Loucy (cell line): Measurements from ENCODE around the gene CYP1A2.

Source experiments
- H2AFZ ChIP-seq: fragments of 200-600 bp; sonication (generic); 2 replicates; pipeline ENCODE4 v1.6.0; 2016; ENCODE audit warnings: antibody characterized with exemption, mild to moderate bottlenecking, low read length, moderate library complexity
- H3F3A ChIP-seq: fragments of 200-600 bp; 2 replicates; pipeline ENCODE4 v1.6.0; 2016; ENCODE audit warnings: antibody characterized with exemption, low read depth, mild to moderate bottlenecking
- H3K27me3 ChIP-seq: fragments of 200-600 bp; sonication (generic); 2 replicates; pipeline ENCODE4 v1.6.1; 2014; ENCODE audit warnings: low read length, mild to moderate bottlenecking; ENCODE audit not compliant: insufficient read depth, poor library complexity, severe bottlenecking
- H3K36me3 ChIP-seq: fragments of 200-600 bp; sonication (generic); 2 replicates; pipeline ENCODE4 v1.6.1; 2016; ENCODE audit warnings: low read length; ENCODE audit not compliant: insufficient read depth
- H3K4me1 ChIP-seq: fragments of 200-600 bp; sonication (generic); 2 replicates; pipeline ENCODE4 v1.5.1; 2014; ENCODE audit warnings: low read length, mild to moderate bottlenecking; ENCODE audit not compliant: insufficient read depth, poor library complexity, severe bottlenecking
- H3K4me2 ChIP-seq: fragments of 200-600 bp; sonication (generic); 2 replicates; pipeline ENCODE4 v1.6.0; 2014; ENCODE audit warnings: antibody characterized with exemption, low read length, low read depth, mild to moderate bottlenecking; ENCODE audit not compliant: poor library complexity, severe bottlenecking
- H3K4me3 ChIP-seq: fragments of 200-600 bp; sonication (generic); 2 replicates; pipeline ENCODE4 v1.5.1; 2014; ENCODE audit warnings: low read length, mild to moderate bottlenecking, mixed read lengths; ENCODE audit not compliant: poor library complexity, severe bottlenecking
- H3K79me2 ChIP-seq: fragments of 200-600 bp; sonication (generic); 2 replicates; pipeline ENCODE4 v1.6.1; 2014; ENCODE audit warnings: low read length; ENCODE audit not compliant: insufficient read depth
- H3K9ac ChIP-seq: fragments of 200-600 bp; sonication (generic); 2 replicates; pipeline ENCODE4 v1.6.0; 2014; ENCODE audit warnings: mild to moderate bottlenecking, low read depth, low read length, moderate library complexity; ENCODE audit not compliant: poor library complexity, severe bottlenecking
- H3K9me2 ChIP-seq: fragments of 200-600 bp; sonication (generic); replicated peaks from 2 replicates; pipeline ENCODE4 v1.6.1; 2016; ENCODE audit warnings: low read depth, low read length, mixed read lengths
- H3K9me3 ChIP-seq: fragments of 200-600 bp; sonication (generic); 2 replicates; pipeline ENCODE4 v1.6.1; 2014; ENCODE audit warnings: mild to moderate bottlenecking, antibody characterized with exemption, low read length, low read depth; ENCODE audit not compliant: insufficient read depth
- H4K20me1 ChIP-seq: fragments of 200-600 bp; sonication (generic); 2 replicates; pipeline ENCODE4 v1.6.0; 2014; ENCODE audit warnings: antibody characterized with exemption, low read length, mild to moderate bottlenecking; ENCODE audit not compliant: insufficient read depth, poor library complexity, severe bottlenecking
- CTCF ChIP-seq: fragments of 200-600 bp; sonication (generic); conservative IDR thresholded peaks from 2 replicates; pipeline ENCODE4 v1.5.1; 2014; ENCODE audit warnings: mild to moderate bottlenecking, antibody characterized with exemption, low read length
- EZH2phosphoT487 ChIP-seq: fragments of 200-600 bp; IDR thresholded peaks from 2 replicates; pipeline ENCODE4 v1.6.1; 2018; ENCODE audit warnings: antibody characterized with exemption, mild to moderate bottlenecking, moderate library complexity, borderline replicate concordance

Gene CYP1A2

GRCh38 chr15:74789171-74789631, 40.6 kb downstream of the CYP1A2 start:
- peaks cover 13% of the 10 kb centered on the region; the same call in 1 of the 2 replicates for H3K36me3 ChIP-seq
- peaks cover 80% of the 10 kb centered on the region for H3K4me1 ChIP-seq
- H3K9me2 ChIP-seq = no peaks in the 10 kb centered on the region
- no peaks in the 10 kb centered on the region for H3K9me3 ChIP-seq
- peaks cover 94% of the 10 kb centered on the region for H3K79me2 ChIP-seq
- no peak for TF ChIP-seq EZH2phosphoT487
- no peak for TF ChIP-seq CTCF
- H3K4me2 ChIP-seq = peak overlapping the region; percentile 95
- peaks cover 6% of the 10 kb centered on the region; the same call in 1 of the 2 replicates for H3F3A ChIP-seq
- no peak overlapping the region for H2AFZ ChIP-seq
- H4K20me1 ChIP-seq = peaks cover 89% of the 10 kb centered on the region
- H3K4me3 ChIP-seq = peak overlapping the region; percentile 83
- no peaks in the 10 kb centered on the region for H3K27me3 ChIP-seq
- peak overlapping the region; percentile 96 for H3K9ac ChIP-seq

GRCh38 chr15:74789741-74790079, 41.1 kb downstream of the CYP1A2 start:
- Histone ChIP-seq H3K9me3 (no peaks in the 10 kb centered on the region), H3K27me3 (no peaks in the 10 kb centered on the region), H3K9ac (peak overlapping the region; percentile 96), H3K36me3 (peaks cover 15% of the 10 kb centered on the region; the same call in 1 of the 2 replicates), H3K4me2 (peak overlapping the region; percentile 95), H3K4me1 (peaks cover 76% of the 10 kb centered on the region), H3F3A (peaks cover 6% of the 10 kb centered on the region; the same call in 1 of the 2 replicates), H4K20me1 (peaks cover 89% of the 10 kb centered on the region), H3K79me2 (peaks cover 94% of the 10 kb centered on the region), H2AFZ (no peak overlapping the region), H3K4me3 (peak overlapping the region; percentile 83), H3K9me2 (no peaks in the 10 kb centered on the region)
- no peak for TF ChIP-seq EZH2phosphoT487
- no peak for TF ChIP-seq CTCF

- Histone ChIP-seq H4K20me1 (peaks cover 89% of the 10 kb centered on the region), H3K4me1 (peaks cover 71% of the 10 kb centered on the region), H3K4me3 (peak overlapping the region; percentile 83), H3K36me3 (peaks cover 19% of the 10 kb centered on the region; the same call in 1 of the 2 replicates), H3F3A (peaks cover 6% of the 10 kb centered on the region; the same call in 1 of the 2 replicates), H3K27me3 (no peaks in the 10 kb centered on the region), H3K9ac (peak overlapping the region; percentile 96), H3K9me3 (no peaks in the 10 kb centered on the region), H3K9me2 (no peaks in the 10 kb centered on the region), H2AFZ (no peak overlapping the region), H3K4me2 (peak overlapping the region; percentile 95), H3K79me2 (peaks cover 94% of the 10 kb centered on the region)
- TF ChIP-seq EZH2phosphoT487 (no peak), CTCF (no peak)
These were observed 41.7 kb downstream of the CYP1A2 start for GRCh38 chr15:74790080-74790916.
